HG03280 (cell line): ENCODE measurements around the gene KIF1A.
"Not testable (repeated sequence)": the region's sequence is repeated elsewhere in the genome, so short reads cannot be mapped to it uniquely, and the experiment has no call there.

Source experiments
- ATAC-seq: cut with Tn5 transposase; IDR thresholded peaks from one replicate; pipeline ENCODE4 v1.9.1; 2021; ENCODE audit warnings: mild to moderate bottlenecking, moderate library complexity; ENCODE audit not compliant: unreplicated experiment

KIF1A gene

DNA sequence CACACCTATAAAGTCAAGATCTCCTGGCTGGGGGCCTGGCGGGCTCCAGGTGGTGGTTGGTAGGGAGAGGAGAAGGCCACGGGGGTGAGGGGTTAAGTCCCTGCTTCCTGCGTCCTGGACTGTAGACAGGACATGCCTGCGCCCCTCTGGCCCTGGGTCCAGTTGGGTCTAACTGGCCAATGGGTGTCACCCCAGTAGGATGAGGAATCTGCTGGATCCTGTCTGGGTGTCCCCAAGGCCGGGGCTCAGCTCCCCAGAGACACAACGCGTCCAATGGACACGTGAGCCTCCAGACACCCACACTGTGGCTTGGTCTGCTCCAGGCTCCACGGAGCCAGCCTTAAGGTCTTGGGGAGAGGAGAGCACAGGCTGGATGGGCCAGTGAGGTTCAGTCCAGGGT is 108.7 kb downstream of the KIF1A start:
- ATAC-seq, result no peak

DNA sequence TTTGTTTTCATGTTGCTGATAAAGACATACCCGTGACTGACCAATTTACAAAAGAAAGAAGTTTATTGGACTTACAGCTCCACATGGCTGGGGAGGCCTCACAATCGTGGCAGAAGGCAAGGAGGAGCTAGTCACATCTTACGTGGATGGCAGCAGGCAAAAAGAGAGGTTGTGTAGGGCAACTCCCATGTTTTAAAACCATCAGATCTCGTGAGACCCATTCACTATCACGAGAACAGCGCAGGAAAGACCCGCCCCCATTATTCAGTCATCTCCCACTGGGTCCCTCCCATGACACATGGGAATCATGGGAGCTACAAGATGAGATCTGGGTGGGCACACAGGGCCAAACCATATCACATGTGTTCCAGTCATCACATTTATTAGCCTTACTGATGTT is 111.6 kb downstream of the KIF1A start:
- ATAC-seq, result no peak

DNA sequence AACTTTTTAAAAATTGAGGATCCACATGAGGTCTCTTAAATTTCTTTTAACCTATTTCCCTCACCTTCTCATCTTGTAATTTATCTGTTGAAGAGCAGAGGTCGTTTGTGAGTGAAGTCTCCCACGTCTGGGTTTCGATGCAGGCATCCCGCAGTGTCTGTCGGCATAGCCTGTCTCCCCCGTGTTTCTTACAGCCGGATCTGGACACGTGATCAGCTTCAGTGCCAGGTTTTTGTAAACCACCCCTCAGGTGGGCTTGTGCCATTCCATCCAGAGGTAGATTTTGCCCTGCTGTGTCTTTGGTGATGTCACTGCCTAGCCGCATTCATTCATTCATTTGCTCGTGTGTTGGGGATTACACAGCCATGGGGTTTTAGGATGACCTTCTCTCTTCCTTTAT is 112.2 kb downstream of the KIF1A start:
- ATAC-seq, result no peak

DNA sequence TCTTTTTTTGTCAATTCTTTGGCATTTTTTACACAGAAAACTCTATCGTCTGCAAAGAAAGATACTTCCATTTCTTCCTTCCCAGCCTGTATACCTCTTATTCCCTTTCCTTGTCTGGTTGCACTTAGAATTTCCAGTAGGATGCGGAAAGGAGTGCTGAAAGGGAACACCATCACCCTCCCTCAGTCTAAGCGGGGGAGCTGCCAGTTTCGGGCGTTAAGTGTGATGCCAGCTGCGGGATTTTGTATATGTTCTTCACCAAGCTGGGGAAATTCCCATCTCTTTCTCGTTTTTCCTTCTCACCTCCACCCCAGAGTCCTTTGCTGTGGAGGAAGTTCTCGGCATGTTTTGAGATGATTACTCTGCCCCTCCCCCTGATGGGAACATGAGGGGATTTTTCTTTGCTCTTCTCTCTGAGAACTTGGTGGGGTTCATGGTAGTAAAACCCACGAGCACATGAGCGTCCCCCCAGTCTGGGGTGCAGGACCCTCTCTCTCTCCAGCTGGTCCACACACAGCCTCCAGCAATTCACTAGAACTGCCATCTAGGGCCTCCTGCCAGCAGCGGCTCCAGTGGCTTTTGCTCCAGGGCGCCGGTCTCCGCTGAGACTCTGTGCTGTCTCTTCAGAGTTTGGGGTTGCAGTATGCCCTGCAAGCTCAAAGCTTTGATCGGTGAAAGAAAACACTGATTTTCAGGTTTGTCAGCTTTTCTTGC is 112.8 kb downstream of the KIF1A start:
- no peak for ATAC-seq

DNA sequence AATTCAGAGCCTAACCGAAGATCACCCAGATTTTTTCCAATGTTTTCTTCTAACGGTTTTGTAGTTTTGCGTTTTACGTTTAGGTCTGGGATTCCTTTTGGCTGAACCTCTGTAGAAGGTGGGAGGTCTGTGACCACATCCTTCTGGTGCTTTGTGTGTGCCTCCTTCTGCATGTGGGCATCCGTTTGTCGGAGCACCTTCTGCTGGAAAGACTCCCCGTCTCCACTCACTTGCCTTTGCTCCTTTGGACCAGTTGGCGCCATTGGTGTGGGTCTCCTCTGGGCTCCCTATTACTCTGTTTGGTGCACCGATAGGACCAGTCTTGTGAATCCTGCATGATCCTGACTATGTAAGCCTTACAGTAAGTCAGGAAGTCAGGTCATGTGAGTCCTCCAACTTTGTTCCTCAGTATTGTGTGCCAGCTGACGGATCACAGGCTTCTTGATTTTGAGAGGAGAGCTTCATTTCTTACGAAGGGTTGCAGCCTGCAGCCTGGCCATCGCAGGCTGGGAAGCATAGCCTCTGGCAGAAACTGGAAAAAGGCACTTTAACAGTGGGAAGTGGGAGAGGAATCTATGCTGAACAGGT is 114.7 kb downstream of the KIF1A start:
- no peak for ATAC-seq

DNA sequence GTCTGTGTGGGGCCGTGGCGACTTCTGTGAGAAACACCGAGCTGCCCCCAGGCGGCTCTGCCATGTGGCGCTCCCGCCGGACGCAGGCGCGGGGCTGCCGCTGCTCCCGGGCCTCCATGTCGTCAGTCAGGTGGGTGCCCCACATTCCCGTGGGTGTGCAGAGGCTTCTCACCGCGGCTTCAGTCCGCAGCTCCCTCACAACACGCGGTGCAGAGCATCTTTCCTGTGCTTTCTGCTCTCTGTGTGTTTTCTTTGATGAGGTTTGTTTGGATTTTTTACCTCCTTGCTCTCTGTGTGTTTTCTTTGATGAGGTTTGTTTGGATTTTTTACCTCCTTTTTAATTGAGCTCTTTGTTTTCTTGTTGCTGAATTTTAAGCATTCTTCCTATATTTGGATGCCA is 115.4 kb downstream of the KIF1A start:
- no peak for ATAC-seq

DNA sequence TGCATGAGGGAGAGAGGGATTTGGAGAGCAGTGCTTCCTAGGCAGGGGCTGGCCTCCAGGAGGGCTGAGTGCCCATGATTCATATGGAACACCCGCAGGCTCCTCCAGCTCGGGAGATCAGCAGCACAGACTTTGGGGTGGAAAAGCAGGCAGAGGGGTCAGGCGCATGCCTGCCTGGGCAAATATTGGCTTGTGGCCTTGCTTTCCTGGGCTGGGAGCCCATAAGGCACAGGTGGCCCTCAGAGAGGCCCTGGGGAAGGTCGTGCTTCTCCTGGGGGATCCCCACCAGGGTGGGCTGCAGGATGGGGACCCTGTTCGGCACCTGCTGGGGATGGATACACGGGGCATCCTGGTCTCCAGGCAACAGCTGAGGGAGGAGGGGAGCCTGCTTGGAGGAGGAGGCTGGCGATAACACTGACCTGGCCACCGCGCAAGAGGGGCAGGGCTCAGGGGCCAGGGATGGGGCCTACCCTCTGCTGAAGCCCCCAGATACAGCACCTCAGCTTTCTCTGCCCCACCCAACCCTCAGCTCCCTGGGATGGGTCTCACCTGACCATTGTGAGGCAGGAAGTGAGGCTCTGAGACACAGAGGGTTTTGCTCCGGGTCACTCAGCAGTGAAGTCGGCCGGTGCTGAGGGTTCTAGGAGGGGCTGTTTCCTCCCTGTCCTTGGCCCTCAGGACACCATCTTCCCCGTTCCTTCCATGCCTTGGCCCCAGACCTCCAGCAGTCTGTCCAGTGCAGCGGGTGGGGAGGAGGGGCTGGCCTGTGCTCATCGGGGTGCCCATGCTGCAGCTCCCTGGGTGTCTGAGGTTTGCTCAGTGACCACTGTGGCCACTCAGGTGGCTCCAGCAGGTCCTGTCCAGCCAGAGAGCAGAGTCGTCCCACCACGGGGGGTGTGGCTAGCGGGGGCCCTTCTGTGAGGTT is 116.3 kb downstream of the KIF1A start:
- ATAC-seq, result no peak

DNA sequence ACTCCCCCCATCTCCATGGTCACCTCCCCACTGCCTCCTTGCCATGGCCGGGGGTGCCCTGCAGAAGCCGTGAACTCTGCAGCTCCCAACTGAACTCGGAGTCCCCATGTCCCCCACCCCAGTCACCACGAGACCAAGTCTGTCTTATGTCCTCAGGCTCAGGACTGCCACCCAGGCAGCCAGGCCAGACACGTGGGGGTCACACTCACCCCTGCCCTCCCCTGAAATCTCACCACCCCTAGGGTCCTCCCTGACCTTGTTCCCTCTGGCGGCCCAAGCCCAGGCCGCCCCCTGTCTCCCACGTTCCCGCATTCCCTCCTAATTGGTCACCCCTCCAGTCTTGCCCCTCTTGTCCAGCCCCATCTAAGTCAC is 117.4 kb downstream of the KIF1A start:
- no peak for ATAC-seq

DNA sequence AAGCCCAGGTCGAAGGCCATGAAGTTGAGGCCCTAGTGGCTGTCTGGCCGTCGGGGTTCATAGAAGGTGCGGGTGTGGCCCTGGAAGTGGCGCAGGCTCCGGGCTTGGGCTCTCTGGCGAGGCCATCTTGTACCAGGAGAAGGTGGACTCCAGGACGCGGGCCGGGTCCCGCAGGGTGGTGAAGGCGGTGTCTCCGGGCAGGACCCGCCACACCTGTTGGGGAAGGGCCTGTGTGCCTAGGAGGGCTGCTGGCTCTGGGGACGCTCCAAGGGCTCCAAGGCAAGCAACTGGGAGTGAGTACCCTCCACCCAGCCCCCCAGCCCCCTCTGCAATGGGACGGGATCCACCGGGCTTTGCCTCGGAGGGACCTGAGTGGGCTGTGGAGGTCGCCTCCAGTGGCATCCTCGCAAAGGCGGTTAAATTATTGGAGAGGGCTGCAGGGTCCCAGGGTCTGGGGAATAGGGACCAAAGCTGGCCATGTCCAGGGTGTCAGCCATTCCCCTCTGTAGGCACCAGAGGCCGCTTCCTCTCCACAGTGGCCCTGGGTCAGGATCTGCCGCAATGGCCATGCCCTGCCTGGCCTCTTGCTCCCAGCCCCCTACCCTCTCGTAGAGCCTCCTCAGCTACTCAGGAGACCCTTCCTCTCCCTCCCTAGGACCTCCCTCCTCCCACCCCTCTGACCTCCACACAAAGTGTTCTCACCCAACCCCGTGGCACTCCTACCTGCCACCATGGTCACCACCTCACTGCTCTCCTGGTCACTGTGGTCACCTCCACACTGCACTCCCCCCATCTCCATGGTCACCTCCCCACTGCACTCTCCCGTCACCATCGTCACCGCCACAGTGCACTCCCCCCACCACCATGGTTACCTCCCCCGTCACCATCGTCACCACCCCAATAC is 118.0 kb downstream of the KIF1A start:
- no peak for ATAC-seq

DNA sequence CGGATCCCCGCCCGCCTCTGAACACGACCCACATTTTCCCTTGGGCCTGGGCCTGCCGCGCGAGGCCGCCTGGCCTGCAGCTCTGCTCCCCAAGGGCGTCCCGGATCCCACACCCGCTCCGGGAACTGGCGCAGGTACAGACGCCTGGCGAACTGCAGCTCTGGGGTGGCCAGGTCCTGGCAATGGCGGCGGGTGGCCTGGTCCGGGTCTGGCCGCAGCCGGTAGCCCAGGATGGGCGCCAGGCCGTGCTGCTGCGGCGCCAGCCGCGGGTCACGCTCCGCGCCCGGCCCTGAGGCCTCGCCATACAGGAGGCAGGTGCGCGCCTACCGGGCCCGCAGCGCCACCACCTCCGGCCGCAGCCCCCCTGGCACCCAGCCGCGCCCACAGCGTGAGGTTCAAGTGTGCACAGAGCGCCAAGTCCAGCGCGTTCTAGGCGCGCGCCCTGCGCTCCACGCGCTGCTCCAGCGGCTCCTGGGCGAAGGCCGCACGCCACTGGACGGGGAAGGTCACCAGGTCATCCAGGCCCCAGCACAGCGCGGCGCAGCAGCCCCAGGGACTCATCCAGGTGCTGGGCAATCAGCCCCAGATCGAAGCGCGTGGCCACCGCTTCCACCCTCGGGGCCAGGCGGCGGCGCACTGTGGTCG is 118.8 kb downstream of the KIF1A start:
- ATAC-seq, result no peak

DNA sequence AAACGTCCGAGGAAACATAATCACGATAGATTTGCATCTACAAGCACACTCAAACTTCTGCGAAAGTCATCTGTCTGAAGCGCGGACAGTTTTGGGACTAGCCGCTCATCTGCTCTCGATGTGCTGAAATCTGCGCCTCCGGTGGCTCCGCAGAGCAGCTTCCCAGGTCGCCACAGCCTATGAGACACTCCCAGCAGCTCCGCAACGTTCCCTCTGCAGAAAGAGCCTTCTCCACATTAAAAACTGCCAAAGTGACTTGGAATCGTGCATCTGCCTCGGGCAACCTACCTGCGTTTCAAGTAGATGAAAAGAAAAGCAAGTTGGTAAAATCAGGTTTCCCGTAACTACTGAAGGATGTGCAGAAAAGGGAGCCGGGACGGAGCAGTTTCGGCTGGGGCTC is 119.4 kb downstream of the KIF1A start:
- ATAC-seq, result not testable (repeated sequence)

DNA sequence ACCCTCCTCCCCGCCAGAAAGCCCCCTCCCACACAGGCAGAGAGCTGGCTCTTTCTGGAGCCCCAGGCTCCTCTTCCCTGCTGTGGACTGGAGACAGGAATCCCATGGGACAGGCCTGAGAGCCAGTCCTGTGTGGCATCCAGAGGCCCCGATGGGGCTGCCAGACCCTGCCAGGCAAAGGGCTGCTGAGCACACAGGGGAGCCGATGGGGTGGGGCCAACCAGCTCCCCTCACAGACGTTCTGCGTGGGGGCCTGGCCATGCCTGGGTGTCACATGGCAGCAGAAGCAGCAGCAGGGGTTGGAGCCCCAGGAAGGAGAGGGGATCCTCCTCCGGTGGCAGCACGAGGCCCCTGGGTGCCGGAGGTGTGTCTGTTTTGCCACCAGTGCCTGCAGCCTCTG is 120.2 kb downstream of the KIF1A start:
- ATAC-seq, result not testable (repeated sequence)

DNA sequence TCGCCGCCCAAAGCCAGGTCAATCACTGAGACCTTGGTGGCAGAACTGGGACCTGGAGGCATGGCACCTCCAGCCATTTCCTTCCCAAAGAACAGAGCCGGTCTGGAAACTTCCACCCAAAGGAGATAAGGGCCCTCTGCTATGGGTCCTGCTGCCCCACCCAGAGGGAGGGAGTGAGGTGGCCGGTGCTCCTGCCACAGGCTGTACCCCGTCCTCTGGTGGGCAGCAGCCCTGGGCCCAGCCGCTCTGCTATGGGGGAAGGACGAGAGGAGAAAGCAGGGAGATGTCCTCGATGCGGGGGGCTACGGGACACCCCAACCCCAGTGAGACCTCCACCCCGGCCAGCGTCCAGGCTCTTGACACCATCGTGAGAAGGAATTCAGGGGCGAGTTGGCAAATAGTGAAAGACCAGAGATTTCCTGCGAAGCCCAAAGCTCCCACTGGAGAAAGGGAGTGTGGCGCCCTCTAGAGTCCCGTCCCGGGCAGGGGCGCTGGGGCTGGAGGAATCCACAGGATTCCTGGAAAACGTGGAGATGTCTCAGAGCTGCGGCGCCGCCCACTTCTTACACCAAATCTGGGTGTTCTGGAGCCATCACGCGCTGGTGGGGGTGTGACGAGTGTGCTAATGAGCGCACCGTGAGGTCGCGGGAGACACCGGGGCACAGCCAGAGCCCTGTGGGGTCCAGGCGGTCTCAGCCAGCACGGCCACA is 121.0 kb downstream of the KIF1A start:
- not testable (repeated sequence) for ATAC-seq

DNA sequence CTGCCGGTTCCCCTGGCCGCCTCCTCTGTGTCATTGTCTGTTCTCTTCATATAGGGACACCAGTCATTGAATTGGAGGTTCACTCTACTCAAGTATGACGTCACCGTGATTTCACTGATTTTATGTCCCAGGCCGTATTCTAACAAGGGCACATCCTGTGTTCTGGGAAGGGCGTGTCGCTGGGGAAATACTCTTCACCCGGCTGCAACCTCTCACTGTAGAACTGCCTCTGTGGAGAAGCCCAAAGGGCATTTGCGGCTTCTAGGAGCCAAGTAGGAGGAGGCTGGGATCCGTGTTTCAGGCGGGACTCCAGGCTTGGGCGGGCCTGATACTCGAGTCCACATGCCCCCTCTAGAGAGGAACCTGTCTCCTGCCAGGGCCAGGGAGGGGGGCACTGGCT is 123.5 kb downstream of the KIF1A start:
- ATAC-seq, result not testable (repeated sequence)

DNA sequence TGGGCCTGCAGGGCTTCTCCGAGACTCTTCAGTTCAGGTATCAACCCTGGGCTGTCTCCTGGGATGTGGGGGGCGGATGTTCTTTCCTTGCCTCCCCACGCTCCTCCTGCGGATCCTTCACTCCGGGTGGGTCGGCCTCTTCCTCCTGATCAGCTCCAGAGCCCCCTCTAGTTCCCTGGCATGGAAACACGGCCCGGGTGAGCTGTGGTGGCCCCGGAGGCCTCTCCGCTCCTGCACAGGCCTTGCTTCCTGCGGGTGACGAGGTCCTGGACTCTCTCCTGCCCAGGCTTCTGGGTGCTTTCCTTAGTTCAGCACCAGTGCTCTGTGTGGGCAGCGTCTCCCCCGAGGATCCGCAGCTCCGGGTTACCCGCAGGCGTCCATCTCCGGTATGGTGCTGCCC is 124.4 kb downstream of the KIF1A start:
- ATAC-seq, result not testable (repeated sequence)

DNA sequence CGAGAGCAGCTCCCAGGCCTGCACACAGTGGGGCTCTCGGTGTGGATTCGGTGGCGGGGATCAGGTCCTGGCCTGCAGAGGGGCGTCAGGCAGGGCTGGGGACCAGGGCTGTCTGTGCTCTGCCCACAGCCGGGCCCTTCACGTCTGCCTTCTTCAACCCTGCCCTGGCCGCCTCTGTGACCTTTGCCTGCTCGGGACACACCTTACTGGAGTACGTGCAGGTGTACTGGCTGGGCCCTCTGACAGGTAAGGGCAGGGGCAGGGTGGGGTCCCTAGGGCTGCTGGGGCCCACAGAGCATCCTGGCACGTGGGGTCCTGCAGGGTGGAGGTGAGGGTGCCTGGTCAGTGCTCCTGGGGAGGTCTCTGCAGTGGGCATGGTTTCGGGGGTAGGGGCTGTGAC is 125.7 kb downstream of the KIF1A start:
- not testable (repeated sequence) for ATAC-seq

DNA sequence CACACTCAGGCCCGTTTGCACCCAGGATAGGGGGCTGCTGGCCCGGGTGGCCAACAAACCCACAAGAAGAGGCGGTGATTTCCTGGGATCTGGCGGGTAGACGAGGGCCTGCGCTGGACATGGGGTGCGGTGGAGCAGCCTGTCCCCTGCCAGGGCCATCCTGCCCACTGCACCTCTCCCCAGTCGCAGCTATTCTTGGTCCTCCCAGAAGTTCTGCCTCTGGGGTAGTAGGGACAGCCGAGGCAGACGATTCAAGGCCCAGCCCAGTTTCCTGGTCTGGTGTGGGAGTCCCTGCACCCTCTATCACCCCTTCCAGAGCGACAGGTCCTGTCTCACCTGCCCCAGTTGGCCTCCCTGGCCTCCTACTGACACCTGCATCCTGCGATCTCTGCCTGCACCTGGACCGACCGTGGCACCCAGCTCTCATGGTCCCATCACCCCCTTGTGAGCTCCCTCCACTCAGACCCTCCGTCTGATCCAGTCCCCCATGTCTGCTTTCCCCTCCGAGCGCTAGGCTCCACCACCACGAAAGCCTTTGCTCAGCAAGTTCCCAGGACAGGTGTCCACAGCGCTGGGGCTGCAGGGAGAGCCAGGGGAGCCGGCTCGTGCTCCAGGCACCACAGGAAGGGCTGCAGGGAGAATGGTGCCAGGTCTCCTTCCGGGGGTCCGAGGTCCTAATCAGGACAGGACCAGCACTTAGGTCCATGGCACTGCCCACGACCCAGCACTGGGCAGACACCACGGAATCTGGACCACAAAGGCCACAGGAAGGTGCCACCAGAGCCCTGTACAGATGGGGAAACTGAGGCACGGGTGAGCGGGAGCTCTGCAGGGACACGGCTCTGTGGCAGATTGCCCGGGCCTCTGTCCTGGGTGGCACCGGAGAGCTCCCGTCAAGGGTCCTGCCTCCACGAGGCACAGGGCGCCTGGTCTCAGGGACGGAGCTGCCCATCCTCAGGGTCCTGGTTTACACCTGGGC is 127.1 kb downstream of the KIF1A start:
- not testable (repeated sequence) for ATAC-seq

DNA sequence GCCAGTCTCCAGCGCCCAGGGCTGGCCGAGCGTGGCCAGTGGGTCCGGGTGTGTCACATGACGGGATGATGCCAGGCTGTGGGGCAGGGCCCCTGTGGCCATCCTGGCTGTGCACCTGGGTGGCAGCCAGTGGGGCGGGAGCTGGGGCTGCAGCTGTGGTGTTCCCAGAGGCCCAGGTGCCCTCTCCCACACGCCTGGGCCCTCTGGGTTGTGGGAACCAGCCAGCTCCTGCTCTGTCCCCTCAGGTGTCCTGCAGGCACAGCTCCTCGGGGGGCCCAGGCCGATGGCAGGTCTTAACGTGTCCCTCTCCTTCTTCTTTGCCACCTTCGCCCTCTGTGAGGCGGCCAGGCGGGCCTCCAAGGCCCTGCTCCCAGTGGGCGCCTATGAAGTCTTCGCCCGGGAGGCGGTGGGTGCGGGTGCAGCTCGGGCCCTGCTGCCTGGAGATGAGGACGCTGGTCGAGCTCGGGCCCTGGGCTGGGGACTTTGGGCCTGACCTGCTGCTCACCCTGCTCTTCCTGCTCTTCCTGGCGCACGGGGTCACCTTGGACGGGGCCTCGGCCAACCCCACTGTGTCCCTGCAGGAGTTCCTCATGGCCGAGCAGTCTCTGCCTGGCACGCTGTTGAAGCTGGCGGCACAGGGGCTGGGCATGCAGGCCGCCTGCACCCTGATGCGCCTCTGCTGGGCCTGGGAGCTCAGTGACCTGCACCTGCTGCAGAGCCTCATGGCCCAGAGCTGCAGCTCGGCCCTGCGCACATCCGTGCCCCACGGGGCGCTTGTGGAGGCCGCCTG is 128.2 kb downstream of the KIF1A start, which contains the start of gene AQP12A:
Gene AQP12A (plus strand): TSS at position 236 of the 790 bp plus-strand sequence. CDS start 48 bp downstream, at position 284.
- not testable (repeated sequence) for ATAC-seq
